GM12873 (cell line): ENCODE data around the gene SLAMF6.

Experiments
- CTCF ChIP-seq: IDR thresholded peaks from 2 replicates; pipeline ENCODE4 v1.5.1; 2012; ENCODE audit warnings: low read depth, mild to moderate bottlenecking, moderate library complexity, low read length, control low read depth; ENCODE audit not compliant: insufficient read depth; ENCODE audit errors: missing control alignments

SLAMF6 gene

GRCh38 chr1:160466961-160467360 lies 56.1 kb downstream of the SLAMF6 start:
- TF ChIP-seq CTCF, result no peak

- TF ChIP-seq CTCF, result no peak
Measured at GRCh38 chr1:160465123-160465522, 57.9 kb downstream of the SLAMF6 start.

- TF ChIP-seq CTCF, result no peak
Measured at GRCh38 chr1:160460683-160461287, 62.3 kb downstream of the SLAMF6 start.

GRCh38 chr1:160460214-160460642 lies 62.8 kb downstream of the SLAMF6 start:
- no peak for TF ChIP-seq CTCF

- TF ChIP-seq CTCF, result no peak
Measured at GRCh38 chr1:160459687-160460086, 63.4 kb downstream of the SLAMF6 start.

- no peak for TF ChIP-seq CTCF
Measured at GRCh38 chr1:160459056-160459455, 64.0 kb downstream of the SLAMF6 start.

- no peak for TF ChIP-seq CTCF
Measured at GRCh38 chr1:160455153-160455517, 67.9 kb downstream of the SLAMF6 start.
